Effector CD8-positive, alpha-beta T cell (primary cell): Measurements from ENCODE around the gene FXYD3.
A peak's percentile ranks its signal among the peaks of the same experiment; 100 is the strongest.

Source experiments
- DNase-seq: peaks from one replicate; lab custom pipeline; 2025; lab: John Stamatoyannopoulos, UW
- total RNA-seq, 4 experiments: gene quantifications; one replicate each; lab custom pipeline; 2026; lab: John Stamatoyannopoulos, UW

The FXYD3 gene
- total RNA-seq: 0 reads per million in 4 experiments

GRCh38 chr19:35115177-35115951 lies at the start of gene FXYD3:
TSS of gene FXYD3 (plus strand) at chr19:35115823. CDS start at chr19:35119377, 3,554 bp downstream.
- no peak for DNase-seq

DNA sequence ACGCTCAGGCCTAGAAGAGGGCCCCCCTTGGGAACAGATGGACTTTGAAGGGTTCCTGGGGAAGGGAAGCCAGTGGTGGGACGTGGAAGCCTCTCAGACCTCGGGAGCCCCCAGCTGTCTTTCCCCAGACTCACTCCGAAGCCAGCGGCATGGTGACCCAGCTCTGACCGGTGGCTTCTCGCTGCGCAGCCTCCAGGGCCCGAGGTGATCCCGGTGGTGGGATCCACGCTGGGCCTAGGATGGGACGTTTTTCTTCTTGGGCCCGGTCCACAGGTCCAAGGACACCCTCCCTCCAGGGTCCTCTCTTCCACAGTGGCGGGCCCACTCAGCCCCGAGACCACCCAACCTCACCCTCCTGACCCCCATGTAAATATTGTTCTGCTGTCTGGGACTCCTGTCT lies 49.5 kb upstream of the FXYD3 start:
- DNase-seq: no peak

- peak; percentile 83 for DNase-seq
Observed at GRCh38 chr19:35066691-35067563, 48.7 kb upstream of the FXYD3 start.

- DNase-seq: no peak
Observed at GRCh38 chr19:35068941-35069634, 46.5 kb upstream of the FXYD3 start.

DNA sequence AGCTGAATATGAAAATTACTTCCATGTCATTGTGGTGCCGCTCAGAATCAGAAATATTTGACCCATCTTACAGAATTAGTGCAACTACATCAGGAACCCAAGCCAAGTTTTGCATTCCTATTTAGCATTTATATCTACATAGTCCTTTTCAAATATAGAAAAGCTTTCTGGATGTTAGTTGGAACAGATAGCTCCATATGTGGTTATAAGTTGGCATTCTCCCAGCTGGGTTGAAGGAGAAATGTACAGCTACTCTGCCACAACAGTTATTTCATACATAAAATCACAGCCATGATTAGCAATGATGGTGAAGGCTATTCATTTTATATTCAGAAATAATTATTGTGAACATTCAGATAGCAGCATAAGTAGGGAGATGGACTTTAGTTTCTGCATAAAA lies 45.9 kb upstream of the FXYD3 start:
- DNase-seq: no peak

- no peak for DNase-seq
Observed at GRCh38 chr19:35070471-35070870, 45.2 kb upstream of the FXYD3 start.

DNA sequence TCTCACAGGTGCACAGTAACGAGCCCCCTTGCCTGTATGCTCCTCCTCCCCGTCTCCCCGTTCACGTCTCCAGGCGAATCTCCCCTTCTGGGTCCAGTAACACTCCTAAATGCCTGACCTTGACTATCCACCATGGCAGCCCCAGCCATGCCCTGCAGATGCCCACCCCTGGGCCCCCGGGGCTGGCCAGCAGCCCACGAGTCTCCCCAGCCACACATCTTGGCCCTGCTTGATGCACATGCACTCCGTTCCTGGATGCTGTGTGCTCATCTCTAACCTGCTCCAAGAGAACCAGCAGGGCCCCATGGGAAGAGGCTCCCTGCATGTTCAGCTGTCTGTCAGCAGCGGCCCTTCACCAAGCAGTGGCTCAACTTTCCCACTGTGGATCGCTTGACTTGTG lies 42.1 kb upstream of the FXYD3 start:
- no peak for DNase-seq

DNA sequence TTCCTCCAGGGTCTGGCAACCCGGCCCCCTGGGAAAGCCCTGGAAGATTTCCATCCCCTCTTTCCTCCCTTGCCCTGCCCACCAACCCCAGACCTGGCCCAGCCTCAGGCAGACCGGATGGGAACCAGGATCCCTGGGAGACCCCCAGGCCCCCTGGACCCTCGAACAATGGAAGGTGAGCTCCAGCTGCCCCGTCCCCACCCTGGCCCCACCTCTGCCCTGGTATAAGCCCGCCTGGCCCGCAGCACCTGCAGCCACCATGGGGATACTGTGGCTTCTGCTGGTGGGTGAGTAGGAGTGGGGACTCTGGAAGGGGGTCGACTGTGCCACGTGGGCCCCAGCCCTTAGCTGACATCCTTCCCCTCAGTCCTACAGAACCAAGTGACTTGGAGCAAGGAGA lies 41.7 kb upstream of the FXYD3 start:
- no peak for DNase-seq

DNA sequence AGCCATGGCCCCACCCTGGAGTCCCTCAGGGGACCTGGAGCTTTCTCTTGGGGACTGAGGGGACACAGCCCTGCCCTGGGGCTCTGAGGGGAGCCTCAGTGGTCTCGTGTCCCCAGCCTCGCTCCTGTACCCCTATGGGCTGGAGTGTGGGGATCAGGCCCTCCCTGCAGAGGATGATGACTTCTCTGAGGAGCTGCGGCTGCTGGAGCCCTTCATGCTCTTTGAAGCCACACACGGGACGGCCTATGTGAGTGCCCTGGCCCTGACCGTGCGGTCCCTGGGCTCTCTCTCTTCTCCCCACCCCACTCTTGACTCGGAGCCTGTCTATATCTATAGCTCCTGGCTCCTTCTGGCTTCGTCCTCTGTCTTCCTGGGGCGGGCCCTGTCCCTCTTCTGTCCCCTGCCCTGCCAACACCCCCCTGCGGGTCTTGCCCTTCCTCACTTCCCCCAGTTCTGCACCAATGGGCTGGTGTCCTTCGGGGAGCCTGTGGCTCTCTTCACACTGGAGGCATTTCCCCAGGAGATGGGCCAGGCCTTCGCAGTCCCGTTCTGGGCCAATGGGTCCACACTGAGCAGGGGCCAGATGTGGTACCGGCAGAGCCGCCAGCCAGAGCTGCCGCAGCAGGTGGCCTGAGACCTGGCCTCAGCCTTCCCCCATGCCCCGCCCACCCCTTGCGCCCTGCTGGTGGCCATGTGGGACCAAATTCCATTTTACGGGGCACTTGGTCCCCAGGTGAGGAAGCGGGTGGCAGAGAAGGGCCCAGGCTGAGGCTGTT lies 41.0 kb upstream of the FXYD3 start:
- no peak for DNase-seq

- no peak for DNase-seq
Observed at GRCh38 chr19:35075202-35076025, 40.2 kb upstream of the FXYD3 start.

DNA sequence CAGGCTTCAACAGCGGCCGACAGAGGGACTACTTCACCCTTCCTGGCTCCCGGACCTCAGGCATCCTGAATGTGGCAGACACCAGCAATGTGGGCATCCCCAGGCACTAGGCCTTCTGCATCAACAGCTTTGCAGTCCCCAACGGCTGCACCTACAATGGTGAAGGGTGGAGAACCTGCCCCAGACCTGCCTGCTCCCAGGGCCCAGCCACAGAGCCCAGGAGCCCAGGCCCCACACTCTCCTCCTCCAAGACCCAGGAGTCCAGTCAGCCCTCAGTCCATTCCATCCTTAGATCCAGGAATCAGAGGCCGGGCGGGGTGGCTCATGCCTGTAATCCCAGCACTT lies 39.6 kb upstream of the FXYD3 start:
- no peak for DNase-seq

GRCh38 chr19:35076657-35077056 lies 39.0 kb upstream of the FXYD3 start:
- no peak for DNase-seq

GRCh38 chr19:35077411-35078223 lies 38.0 kb upstream of the FXYD3 start:
- no peak for DNase-seq

DNA sequence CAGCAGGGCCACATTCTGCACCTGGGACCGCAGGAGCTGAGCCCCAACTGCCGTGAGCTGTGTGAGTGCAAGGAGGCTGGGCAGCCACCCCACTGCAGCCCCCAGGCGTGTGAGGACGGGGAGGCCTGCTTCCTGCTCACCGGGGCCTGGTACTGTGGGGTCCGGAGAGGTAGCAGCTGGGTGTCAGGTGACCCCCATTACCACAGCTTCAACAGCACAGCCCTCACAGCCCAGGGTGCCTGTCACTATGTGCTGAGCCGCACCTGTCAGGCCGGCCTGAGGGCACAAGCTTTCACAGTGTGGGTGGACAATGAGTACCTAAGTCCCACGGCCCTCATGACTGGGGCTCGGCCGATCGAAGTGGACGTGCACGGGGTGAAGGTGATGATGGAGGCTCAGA lies 35.8 kb upstream of the FXYD3 start:
- no peak for DNase-seq

GRCh38 chr19:35080613-35081170 lies 34.9 kb upstream of the FXYD3 start:
- no peak for DNase-seq

DNA sequence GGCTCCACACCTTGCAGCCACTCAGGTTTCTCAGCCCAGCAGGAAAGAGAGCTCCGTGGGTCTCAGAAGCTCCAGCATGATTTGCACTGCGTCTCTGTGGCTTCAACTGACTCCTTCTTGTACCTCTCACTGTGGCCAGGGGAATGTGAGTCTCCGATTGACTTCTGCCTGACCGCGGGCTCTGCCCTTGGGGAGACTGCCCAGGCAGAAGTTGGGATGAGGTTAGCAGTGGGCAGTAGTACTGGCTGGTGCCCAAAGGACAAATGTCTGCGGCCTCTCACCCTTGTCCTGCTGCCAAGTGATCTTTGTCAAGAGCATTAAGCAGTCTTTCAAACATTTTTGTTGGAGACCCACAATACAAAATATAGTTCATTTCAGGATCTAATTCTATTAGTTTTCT lies 34.4 kb upstream of the FXYD3 start:
- DNase-seq: no peak

DNA sequence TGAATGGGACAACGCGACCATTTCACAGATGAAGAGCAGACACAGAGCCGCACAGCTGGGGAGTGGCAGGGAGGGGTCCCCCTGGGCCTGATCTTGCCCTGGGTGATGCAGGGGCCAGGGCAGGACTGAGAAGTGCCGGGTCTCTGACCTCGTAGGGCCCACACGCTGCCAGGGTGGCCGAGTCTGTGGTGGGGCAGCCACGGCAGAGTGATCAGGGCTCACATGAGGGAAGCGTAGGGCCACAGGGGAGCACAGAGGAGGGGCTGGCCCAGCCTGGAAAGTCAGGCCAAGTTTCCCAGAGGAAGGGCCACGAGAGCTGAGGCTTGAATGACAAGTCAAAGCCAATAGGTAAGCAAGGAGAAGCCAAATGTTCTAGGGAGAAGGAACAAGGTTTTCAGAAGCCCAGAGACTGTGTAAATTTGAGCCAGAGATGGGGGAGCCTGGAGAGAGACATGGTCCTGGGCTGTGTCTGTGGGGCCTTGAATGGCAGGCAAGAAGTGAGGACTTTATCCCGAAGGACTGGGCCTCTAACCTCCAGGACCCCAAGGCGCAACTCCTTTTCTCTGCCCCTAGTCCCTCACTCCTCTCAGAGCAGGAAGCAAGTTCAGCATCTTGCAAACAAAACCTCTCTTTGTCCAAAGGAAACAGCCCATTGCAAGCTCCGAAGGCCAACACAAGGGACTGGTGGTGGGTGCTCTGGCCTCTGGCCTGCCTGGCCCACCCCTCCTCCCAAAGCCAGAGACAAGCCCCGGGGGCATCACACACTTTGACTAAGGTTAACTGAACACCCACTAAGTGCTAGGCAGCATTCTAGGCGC lies 31.7 kb upstream of the FXYD3 start:
- DNase-seq: no peak

GRCh38 chr19:35084509-35084762 lies 31.2 kb upstream of the FXYD3 start:
- no peak for DNase-seq

GRCh38 chr19:35085947-35086346 lies 29.7 kb upstream of the FXYD3 start:
- no peak for DNase-seq
